Stimulated activated CD4-positive, alpha-beta T cell treated with anti-CD3 and anti-CD28 coated beads, Interleukin-2, amount 100 ng/mL, for 24 hours (primary cell): Measurements from ENCODE around the gene TMEM80.
"Not testable (repeated sequence)": the region's sequence is repeated elsewhere in the genome, so short reads cannot be mapped to it uniquely, and the experiment has no call there.

Experiments
- DNase-seq, 2 donors: peaks; one replicate each; pipeline ENCODE4 v3.0.0-alpha.2; 2020

The TMEM80 gene

DNA sequence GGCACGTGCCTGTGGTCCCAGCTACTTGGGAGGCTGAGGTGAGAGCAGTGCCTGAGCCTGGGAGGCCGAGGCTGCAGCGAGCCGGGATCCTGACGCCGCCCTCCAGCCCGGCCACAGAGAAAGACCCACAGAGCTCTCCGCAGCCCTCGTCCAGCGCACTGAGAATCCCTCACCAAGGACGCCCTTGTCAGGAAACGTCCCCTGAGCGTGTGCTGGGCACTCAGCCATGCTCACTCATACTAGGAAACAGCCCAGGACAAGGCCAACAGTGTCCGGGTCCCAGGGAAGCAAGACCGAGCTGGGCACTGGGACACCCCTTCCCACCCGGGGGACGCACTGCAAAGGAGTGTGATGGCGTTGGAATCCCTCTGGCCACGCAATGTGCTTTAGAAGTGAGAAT, 15.1 kb upstream of the TMEM80 start:
- DNase-seq: no peak

GRCh38 chr11:680970-681369, 14.6 kb upstream of the TMEM80 start:
- no peak for DNase-seq

- DNase-seq: no peak
These were observed 9.0 kb upstream of the TMEM80 start for GRCh38 chr11:686451-687243.

GRCh38 chr11:687751-688150, 7.9 kb upstream of the TMEM80 start:
- DNase-seq: no peak

DNA sequence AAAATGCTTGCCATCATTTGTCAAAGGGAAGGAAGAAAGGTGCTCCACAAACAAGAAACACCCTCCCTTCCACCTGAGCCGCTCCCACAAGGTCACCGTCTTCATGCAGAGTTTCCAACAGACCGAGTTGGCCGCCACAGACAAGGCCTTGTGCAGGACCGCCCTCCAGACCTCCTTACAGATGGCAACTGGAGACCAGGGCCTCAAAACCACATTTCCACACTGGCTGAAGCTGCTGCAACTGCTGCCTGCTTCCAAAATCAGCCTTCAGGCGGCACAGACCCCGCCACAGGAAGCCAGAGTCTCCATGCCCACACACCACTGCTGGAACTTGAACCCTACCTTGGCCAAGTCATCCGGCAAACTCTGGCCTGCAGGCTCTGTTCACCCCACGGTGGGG, 6.9 kb upstream of the TMEM80 start:
- DNase-seq: no peak

DNA sequence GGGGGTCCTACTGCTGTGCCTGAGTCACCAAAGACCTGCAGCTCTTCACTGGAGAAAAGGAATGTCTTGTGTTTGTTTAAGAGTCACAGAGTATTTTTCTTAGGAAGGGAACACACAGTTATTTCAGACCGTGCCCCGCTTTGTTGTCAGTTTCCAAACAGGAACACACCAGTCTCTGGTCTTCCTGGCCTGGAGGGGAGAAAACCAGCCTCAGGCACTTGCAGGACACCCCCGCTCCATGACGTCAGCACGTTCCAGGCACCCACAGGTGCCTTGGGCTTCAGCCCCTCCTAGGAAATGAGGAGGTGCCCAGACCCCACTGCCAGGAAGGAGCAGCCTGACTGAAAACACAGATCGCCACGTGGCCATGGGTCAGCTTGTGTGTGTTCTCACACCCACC, 6.0 kb upstream of the TMEM80 start:
- no peak for DNase-seq

DNA sequence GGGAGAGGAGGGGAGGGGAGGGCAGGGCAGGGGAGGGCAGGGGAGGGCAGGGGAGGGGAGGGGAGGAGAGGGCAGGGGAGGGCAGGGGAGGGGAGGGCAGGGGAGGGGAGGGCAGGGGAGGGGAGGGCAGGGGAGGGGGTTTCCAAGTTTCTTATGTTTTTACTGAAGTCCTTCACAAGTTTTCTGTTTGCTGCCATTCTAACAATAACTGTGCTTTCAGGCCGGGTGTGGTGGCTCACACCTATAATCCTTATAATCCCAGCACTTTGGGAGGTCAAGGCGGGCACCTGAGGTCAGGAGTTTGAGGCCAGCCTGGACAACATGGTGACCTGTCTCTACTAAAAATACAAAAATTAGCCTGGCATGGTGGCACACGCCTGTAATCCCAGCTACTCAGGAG, 5.4 kb upstream of the TMEM80 start:
- not testable (repeated sequence) for DNase-seq

DNA sequence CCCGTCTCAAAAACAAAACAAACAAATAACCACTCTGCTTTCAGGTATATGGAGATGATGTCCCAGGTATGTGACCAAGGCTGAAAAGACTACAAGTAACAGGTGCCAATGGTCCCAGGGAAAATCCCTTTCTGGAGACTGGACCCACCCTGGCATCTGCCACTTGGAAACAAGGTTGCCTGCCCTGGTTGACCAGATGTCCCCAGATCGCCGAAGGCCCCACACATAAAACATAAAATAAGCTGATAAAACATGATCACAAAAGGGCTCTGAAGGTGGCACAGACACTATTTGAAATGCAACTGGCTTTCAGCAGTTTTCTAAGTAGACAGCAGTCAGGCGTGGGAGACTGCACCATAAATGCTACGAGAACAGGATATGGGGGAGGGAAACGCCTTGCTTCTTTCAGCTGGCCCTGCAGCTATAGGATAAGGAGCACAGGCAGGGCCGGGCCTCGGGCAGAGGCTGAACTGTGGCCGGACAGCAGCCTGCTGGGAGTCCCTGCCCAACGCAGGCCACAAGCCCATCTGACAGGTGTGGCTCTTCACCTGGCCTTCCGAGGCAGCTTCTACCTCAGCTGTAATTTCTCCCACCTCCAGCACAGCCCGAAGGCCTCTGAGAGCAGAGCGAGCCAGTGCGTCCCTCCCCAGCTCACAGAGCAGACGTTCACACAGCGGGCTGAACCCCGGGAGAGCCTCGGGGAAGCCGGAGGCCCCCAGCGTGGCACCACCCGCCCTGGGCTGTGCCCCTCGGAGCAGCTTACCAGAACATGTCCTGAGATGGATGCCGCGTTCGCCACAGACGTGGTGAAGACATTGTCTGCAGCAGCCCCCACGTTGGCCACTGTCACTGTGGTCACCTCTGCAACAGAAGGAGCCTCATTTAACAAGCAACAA, 4.6 kb upstream of the TMEM80 start:
- DNase-seq: no peak

DNA sequence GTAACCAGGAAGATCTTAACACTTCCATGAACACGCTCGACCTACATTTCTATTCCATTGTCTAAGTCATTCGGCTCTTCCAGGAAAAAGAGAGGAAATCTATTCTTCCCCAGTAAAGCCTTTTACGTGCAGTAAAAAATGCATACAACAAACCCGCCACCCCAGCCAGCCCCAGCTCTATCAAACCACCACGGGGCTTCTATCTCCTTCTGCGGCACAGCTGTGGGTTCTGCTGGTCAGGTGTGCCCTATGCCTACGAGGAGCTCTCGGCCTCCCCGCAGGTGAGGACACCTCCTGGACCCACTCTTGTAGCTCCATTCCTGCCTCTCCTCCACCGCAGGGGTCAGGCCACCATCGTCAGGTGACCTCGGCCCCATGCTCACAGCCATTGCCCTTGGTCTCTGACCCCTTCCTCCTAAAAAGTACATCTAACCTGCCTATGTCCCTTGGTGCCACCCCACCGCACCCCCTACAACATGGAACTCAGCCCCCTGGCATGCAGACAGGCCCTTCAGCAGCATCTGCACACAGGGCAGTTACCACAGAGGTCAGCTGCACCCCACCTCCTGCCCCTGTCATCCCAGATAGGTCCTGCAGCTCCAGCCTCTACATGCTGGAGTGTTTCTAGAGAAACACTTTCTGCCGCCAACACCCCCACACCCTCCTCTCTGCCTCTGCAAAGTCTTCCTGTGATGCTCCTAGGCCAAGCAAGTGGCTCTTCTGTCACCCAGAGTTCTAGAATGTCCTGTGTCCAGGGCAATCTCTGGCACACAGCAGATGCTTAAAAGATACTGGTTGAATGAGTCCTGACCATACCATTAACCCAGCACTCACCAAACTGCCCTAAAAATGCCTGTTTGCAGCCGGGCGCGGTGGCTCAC, 3.7 kb upstream of the TMEM80 start:
- DNase-seq: no peak

GRCh38 chr11:692824-693414, 2.7 kb upstream of the TMEM80 start:
- DNase-seq: no peak

- DNase-seq: no peak
These were observed 2.2 kb upstream of the TMEM80 start for GRCh38 chr11:693415-693831.

DNA sequence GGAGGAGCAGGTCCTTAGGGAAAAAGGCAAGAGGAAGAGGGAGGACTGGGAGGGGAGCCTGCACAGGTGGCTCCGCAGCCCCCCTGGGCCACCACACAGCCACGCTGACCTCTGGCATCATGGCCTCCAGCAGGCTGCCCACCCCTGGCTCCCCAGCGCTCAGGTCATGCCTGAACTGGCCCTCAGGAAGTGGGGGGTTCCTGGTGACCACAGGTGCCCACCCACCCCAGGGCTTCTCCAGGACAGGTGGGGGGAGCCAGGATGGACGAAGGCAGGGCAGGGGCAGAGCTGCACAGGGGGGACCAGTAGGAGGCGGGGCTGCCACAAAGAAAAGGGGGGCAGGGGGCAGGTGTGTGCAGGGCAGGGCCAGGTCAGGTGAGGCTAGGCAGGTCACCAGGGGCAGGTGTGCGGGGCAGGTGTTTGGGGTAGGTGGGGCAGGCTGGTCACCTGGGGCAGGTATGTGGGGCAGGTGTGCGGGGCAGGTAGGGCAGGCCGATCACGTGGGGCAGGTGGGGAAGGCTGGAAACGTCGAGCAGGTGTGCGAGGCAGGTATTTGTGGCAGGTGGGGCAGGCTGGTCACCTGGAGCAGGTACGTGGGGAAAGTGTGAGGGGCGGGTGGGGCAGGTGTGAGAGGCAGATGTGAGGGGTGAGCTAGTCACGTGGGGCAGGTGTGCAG, 1.6 kb upstream of the TMEM80 start:
- no peak for DNase-seq

DNA sequence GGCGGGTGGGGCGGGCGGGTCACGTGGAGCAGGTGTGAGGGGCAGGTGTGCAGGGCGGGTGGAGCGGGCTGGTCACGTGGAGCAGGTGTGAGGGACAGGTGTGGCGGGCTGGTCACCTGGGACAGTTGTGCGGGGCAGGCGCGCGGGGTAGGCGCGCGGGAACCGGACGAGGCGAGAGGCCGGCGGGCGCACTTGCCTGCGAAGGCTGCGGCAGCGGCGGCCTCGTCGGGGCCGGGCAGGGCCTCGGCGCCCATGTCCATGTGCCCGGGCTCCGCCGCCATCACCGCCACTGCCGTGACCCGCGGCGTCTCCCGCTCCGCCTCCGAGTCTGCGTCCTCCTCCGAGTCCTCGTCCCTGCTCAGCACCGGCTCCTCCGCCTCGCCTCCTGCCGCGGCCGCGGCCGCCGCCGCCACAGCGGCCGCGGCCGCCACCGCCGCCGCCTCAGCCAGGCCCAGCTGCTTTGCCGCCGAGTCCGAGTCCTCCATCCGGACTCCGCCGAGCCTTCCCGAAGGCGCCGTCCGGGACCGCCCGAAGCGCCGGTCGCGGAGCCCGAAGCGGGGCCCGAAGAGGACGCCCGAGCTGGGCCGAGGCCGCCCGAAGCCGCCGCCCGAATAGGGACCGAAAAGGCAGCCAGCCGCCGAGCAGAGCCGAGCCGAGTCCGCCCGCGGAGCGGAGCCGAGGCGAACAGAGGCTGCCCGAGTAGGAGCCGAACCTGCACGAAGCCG, 891 bp upstream of the TMEM80 start, which contains the start of gene DEAF1:
DEAF1 (minus strand) TSS at position 660 of the 725 bp plus-strand sequence; CDS start at position 485, 175 bp downstream.
- DNase-seq: peak; percentile 99

DNA sequence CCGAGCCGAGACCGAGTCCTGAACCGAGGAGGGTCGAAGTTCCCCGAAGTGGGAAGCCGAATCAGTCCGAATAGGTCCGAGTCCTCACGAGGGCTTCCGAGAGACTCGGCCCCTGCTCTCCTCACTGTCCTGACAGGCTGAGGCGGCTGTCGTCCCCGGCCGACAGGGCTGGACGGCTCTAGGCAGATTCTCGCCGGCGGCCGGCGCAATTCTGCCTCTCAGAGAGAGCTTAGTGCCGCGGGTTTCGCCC, 403 bp upstream of the TMEM80 start:
- DNase-seq: no peak

GRCh38 chr11:696955-697491, 1.4 kb downstream of the TMEM80 start:
- no peak for DNase-seq

DNA sequence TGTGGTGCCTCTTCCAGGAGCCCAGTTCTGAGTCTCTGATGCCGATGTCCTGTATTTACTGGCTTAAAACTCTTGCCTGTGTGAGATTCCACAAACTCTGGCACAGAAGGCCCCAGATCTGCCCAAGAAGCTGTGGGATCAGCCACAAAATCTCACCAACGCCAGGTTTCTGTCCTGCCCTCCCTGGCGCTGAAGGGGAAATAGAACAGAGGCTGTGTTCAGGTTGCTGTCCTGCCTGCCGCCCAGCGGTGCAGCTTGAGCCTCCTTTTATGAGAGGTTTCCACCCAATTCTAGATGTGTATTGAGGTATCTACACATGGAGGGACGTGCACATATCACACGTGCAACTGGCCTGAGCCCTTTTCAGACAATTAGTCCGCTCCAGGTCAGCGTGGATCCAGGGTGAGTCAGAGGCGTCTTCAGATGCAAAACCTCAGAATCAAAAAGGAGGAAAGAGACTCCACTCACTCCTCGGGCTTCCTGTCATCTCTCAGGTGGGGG, 2.2 kb downstream of the TMEM80 start:
- DNase-seq: no peak

GRCh38 chr11:698493-699115, 3.0 kb downstream of the TMEM80 start:
- DNase-seq: no peak

DNA sequence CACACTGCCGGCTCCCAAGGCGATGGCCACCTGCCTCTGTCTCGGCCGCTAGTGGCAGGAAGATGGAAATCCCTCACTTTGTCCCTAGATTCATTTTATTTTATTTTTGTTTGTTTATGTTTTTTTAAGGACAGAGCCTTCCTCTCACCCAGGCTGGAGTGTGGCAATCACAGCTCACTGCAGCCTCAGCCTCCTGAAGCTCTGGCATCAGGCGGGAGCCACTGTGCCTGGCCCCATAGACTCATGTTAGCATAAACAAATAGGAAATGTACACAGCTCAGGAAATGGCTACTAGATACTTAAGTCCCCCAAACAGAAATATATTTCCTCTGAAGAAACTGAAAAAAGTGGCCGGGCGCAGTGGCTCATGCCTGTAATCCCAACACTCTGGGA, 3.5 kb downstream of the TMEM80 start:
- DNase-seq: no peak

- no peak for DNase-seq
These were observed 4.1 kb downstream of the TMEM80 start for GRCh38 chr11:699753-700152.

DNA sequence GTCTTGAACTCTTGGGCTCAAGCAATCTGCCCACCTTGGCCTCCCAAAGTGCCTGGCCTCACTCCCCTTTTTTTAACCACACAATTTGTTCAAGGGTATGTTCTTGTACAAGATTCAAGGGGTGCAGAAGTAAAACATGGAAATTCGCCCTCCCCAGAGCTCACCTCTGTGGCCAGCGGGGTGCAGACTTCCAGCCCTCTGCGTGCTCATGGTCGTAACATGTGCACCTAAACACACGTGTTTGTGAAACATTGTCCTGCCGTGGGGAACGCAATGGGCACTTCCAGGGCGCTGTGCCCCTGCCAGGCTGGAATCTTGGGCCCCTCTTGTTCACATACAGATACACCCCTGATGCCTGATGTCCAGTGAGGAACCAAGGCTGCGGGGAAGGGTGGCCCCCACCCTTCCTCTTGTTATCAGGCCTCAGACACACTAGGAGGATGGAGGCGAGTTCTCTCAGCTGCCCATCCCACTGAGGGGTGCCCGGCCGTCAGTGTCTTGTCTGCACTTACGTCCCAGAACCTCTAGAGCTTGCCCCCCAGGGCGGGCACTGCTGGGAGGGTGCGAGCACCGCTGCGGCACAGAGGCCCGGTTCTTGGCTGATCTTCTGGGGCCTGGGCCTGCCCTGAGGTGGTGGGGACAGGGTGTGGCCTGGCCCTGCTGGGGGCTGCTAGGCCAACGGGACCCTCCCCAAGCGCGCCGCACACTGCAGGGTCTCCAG, 6.3 kb downstream of the TMEM80 start:
- DNase-seq: no peak
